Hepatocyte (in vitro differentiated cells): ENCODE results near the gene MESD.

Experiments used
- EZH2 ChIP-seq: fragments of 200-600 bp; sonication (generic); IDR thresholded peaks from 2 replicates; pipeline ENCODE4 v1.6.1; 2016; ENCODE audit warnings: antibody characterized with exemption, mild to moderate bottlenecking, borderline replicate concordance
- EZH2phosphoT487 ChIP-seq: fragments of 200-600 bp; sonication (generic); IDR thresholded peaks from one replicate; pipeline ENCODE4 v1.6.1; 2018; ENCODE audit warnings: antibody characterized with exemption, mild to moderate bottlenecking, low read depth, moderate library complexity; ENCODE audit not compliant: unreplicated experiment, severe bottlenecking
- TF ChIP-seq, protein P1 (sequence below): fragments of 200-600 bp; sonication (generic); IDR thresholded peaks from 2 replicates; pipeline ENCODE4 v1.5.1; 2016; ENCODE audit warnings: antibody characterized with exemption, mild to moderate bottlenecking; ENCODE audit not compliant: poor library complexity

DNA sequence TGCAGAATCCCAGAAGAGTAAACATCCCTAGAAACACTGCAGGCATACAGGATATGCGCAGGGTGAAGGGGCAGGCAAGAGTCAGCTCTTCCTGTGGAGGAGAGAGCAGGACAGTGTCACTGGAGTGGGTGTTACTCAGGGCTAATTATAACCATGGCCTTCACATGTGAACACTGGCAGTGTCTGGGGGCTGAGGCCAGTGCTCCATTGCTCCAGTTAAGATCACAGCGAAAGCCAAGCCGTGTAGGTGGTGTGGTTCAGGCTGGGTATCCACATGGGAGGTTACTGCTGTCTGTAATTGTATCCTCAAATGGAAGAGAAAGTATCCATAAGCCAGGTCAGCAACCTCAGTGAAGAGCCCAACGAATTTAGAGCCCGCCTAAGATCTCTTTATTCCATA, 84.6 kb downstream of the MESD start:
- TF ChIP-seq, protein P1, sequence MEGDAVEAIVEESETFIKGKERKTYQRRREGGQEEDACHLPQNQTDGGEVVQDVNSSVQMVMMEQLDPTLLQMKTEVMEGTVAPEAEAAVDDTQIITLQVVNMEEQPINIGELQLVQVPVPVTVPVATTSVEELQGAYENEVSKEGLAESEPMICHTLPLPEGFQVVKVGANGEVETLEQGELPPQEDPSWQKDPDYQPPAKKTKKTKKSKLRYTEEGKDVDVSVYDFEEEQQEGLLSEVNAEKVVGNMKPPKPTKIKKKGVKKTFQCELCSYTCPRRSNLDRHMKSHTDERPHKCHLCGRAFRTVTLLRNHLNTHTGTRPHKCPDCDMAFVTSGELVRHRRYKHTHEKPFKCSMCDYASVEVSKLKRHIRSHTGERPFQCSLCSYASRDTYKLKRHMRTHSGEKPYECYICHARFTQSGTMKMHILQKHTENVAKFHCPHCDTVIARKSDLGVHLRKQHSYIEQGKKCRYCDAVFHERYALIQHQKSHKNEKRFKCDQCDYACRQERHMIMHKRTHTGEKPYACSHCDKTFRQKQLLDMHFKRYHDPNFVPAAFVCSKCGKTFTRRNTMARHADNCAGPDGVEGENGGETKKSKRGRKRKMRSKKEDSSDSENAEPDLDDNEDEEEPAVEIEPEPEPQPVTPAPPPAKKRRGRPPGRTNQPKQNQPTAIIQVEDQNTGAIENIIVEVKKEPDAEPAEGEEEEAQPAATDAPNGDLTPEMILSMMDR = no peak
- TF ChIP-seq EZH2 = no peak
- TF ChIP-seq EZH2phosphoT487 = no peak
